ENCODE data around the gene LTBP1.

DNA sequence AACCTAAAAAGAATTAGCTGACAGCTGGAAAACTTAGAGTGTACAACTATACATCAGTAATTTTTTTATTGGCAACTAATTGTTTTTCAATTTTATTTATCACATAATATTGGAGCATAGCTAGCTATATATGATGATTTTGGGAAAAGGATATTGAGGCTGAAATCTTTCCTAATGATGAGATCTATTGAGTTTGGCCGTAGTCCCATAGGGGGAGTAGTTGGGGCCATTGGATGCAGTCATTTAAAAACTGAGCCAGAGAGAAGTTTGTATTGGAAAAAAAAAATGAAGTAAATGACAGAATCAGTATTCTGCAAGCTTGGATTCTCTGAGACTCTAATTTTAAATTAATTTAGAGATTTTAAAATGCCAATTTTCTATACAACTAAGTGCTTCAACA, 179.8 kb downstream of the LTBP1 start:
- TF ChIP-seq EZH2 (IDR thresholded peaks at IDR 0.05; ENCODE audit: low read depth) = no peak
- TF ChIP-seq, protein P1, sequence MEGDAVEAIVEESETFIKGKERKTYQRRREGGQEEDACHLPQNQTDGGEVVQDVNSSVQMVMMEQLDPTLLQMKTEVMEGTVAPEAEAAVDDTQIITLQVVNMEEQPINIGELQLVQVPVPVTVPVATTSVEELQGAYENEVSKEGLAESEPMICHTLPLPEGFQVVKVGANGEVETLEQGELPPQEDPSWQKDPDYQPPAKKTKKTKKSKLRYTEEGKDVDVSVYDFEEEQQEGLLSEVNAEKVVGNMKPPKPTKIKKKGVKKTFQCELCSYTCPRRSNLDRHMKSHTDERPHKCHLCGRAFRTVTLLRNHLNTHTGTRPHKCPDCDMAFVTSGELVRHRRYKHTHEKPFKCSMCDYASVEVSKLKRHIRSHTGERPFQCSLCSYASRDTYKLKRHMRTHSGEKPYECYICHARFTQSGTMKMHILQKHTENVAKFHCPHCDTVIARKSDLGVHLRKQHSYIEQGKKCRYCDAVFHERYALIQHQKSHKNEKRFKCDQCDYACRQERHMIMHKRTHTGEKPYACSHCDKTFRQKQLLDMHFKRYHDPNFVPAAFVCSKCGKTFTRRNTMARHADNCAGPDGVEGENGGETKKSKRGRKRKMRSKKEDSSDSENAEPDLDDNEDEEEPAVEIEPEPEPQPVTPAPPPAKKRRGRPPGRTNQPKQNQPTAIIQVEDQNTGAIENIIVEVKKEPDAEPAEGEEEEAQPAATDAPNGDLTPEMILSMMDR (conservative IDR thresholded peaks at IDR 0.05) = no peak; the same call in 1 of the 2 replicates
